ENCODE results near the gene ZCCHC4. TPM values are rescaled to one million over a fixed set of nuclear protein-coding genes. Genes with fewer than 3 reads are reported as not detected.
A peak's percentile ranks its signal among the peaks of the same experiment; 100 is the strongest.

Gene ZCCHC4
- total RNA-seq, 1 donor from 2014 or later = 10.2 TPM

GRCh38 chr4:25402521-25402920 is 89.9 kb downstream of the ZCCHC4 start:
- H3K36me3 Mint-ChIP-seq (ENCODE audit: low read depth, unreplicated experiment) = peaks cover 13% of the 10 kb centered on the region
- Histone ChIP-seq H2AFZ (ENCODE audit: low read depth, low read length) (no peak overlapping the region), H3K4me3 (ENCODE audit: insufficient read depth, low read depth, low read length) (no peak overlapping the region), H3K79me2 (ENCODE audit: insufficient read depth, low read length) (no peaks in the 10 kb centered on the region), H4K20me1 (ENCODE audit: insufficient read depth, low read length) (no peaks in the 10 kb centered on the region), H3K9ac (ENCODE audit: low read length) (no peak overlapping the region), H3K4me2 (ENCODE audit: low read length) (peak overlapping the region; percentile 6), H3K36me3 (ENCODE audit: insufficient read depth, low read length) (peaks cover 4% of the 10 kb centered on the region), H3K9me3 (ENCODE audit: insufficient read depth, low read depth, low read length) (no peaks in the 10 kb centered on the region), H3K27me3 (ENCODE audit: insufficient read depth, low read length) (no peaks in the 10 kb centered on the region), H3K27ac (ENCODE audit: low read depth, low read length) (no peak overlapping the region), H3K4me1 (ENCODE audit: insufficient read depth, low read length) (peaks cover 13% of the 10 kb centered on the region)
- H3K9me3 Mint-ChIP-seq (ENCODE audit: unreplicated experiment) = peaks cover 2% of the 10 kb centered on the region
- FAIRE-seq (no peak), DNase-seq (ENCODE audit: low read depth) (peak; percentile 42)
- TF ChIP-seq, protein P1, sequence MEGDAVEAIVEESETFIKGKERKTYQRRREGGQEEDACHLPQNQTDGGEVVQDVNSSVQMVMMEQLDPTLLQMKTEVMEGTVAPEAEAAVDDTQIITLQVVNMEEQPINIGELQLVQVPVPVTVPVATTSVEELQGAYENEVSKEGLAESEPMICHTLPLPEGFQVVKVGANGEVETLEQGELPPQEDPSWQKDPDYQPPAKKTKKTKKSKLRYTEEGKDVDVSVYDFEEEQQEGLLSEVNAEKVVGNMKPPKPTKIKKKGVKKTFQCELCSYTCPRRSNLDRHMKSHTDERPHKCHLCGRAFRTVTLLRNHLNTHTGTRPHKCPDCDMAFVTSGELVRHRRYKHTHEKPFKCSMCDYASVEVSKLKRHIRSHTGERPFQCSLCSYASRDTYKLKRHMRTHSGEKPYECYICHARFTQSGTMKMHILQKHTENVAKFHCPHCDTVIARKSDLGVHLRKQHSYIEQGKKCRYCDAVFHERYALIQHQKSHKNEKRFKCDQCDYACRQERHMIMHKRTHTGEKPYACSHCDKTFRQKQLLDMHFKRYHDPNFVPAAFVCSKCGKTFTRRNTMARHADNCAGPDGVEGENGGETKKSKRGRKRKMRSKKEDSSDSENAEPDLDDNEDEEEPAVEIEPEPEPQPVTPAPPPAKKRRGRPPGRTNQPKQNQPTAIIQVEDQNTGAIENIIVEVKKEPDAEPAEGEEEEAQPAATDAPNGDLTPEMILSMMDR (IDR thresholded peaks at IDR 0.05; ENCODE audit: insufficient read depth, low read depth, low read length) = no peak
- no peak for TF ChIP-seq EZH2 (IDR thresholded peaks at IDR 0.05; ENCODE audit: insufficient read depth, low read length)
- no peak overlapping the region for H3K4me3 Mint-ChIP-seq (ENCODE audit: unreplicated experiment)
- no peak overlapping the region for H3K27ac Mint-ChIP-seq (ENCODE audit: unreplicated experiment)
- H3K4me1 Mint-ChIP-seq (ENCODE audit: low read depth, unreplicated experiment) = peaks cover 5% of the 10 kb centered on the region
- no peaks in the 10 kb centered on the region for H3K27me3 Mint-ChIP-seq (ENCODE audit: low read depth, unreplicated experiment)

DNA sequence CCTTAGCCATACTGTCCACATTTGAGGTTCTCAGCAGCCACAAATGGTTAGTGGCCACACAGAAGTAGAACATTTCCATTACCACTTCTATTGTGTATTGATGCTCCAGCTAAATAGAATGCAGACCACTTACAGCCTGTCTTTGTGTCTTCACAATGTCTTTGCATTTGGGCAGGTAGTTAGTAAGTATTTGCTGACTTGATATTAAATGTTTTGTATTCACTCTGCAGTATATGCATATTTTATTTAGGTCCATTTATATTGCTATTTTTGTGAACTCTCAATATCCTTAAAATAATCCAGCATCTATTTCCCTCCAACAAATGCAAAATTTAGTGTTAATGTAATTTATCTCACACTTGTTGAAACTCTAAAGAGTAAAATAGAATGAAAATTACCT is 91.1 kb downstream of the ZCCHC4 start:
- H3K36me3 Mint-ChIP-seq (ENCODE audit: low read depth, unreplicated experiment) = peaks cover 6% of the 10 kb centered on the region
- no peak overlapping the region for H3K27ac Mint-ChIP-seq (ENCODE audit: unreplicated experiment)
- Histone ChIP-seq H3K79me2 (ENCODE audit: insufficient read depth, low read length) (no peaks in the 10 kb centered on the region), H4K20me1 (ENCODE audit: insufficient read depth, low read length) (no peaks in the 10 kb centered on the region), H2AFZ (ENCODE audit: low read depth, low read length) (no peak overlapping the region), H3K4me3 (ENCODE audit: insufficient read depth, low read depth, low read length) (no peak overlapping the region), H3K9me3 (ENCODE audit: insufficient read depth, low read depth, low read length) (no peaks in the 10 kb centered on the region), H3K36me3 (ENCODE audit: insufficient read depth, low read length) (peaks cover 4% of the 10 kb centered on the region), H3K9ac (ENCODE audit: low read length) (no peak overlapping the region), H3K27ac (ENCODE audit: low read depth, low read length) (no peak overlapping the region), H3K4me1 (ENCODE audit: insufficient read depth, low read length) (peaks cover 13% of the 10 kb centered on the region), H3K4me2 (ENCODE audit: low read length) (no peak overlapping the region), H3K27me3 (ENCODE audit: insufficient read depth, low read length) (no peaks in the 10 kb centered on the region)
- FAIRE-seq = no peak
- no peak overlapping the region for H3K4me3 Mint-ChIP-seq (ENCODE audit: unreplicated experiment)
- peaks cover 2% of the 10 kb centered on the region for H3K9me3 Mint-ChIP-seq (ENCODE audit: unreplicated experiment)
- no peaks in the 10 kb centered on the region for H3K27me3 Mint-ChIP-seq (ENCODE audit: low read depth, unreplicated experiment)
- DNase-seq (ENCODE audit: low read depth) = no peak
- peaks cover 5% of the 10 kb centered on the region for H3K4me1 Mint-ChIP-seq (ENCODE audit: low read depth, unreplicated experiment)
- TF ChIP-seq, protein P1 (IDR thresholded peaks at IDR 0.05; ENCODE audit: insufficient read depth, low read depth, low read length) = no peak
- TF ChIP-seq EZH2 (IDR thresholded peaks at IDR 0.05; ENCODE audit: insufficient read depth, low read length) = no peak

DNA sequence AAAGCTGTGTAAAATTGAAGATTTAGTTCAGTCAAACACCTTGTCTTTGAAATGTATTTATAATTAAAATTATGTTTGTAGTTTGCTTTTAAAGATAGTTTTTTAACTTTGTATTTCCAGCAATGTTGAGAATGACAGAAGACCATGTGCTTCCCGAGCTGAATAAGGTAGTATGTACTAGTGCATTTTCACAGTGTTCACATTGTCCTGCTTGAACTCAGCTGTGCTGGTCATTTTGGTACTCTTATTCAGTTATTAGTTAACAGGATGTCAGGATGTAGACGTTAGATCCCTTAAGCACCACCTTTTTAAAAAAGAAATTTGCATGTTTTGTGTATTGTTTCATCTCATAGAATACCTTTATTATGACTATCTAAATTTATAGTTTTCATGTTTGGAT is 92.9 kb downstream of the ZCCHC4 start:
- no peaks in the 10 kb centered on the region for H3K9me3 ChIP-seq (ENCODE audit: insufficient read depth, low read depth, low read length)
- peaks cover 3% of the 10 kb centered on the region for H3K4me1 Mint-ChIP-seq (ENCODE audit: low read depth, unreplicated experiment)
- no peak overlapping the region for H3K4me2 ChIP-seq (ENCODE audit: low read length)
- peaks cover 3% of the 10 kb centered on the region for H3K36me3 Mint-ChIP-seq (ENCODE audit: low read depth, unreplicated experiment)
- H3K4me3 Mint-ChIP-seq (ENCODE audit: unreplicated experiment) = no peak overlapping the region
- H3K4me1 ChIP-seq (ENCODE audit: insufficient read depth, low read length) = peaks cover 10% of the 10 kb centered on the region
- peaks cover 17% of the 10 kb centered on the region for H3K36me3 ChIP-seq (ENCODE audit: insufficient read depth, low read length)
- H4K20me1 ChIP-seq (ENCODE audit: insufficient read depth, low read length) = no peaks in the 10 kb centered on the region
- no peaks in the 10 kb centered on the region for H3K27me3 ChIP-seq (ENCODE audit: insufficient read depth, low read length)
- H3K27ac Mint-ChIP-seq (ENCODE audit: unreplicated experiment) = no peak overlapping the region
- TF ChIP-seq, protein P1 (IDR thresholded peaks at IDR 0.05; ENCODE audit: insufficient read depth, low read depth, low read length) = no peak
- TF ChIP-seq EZH2 (IDR thresholded peaks at IDR 0.05; ENCODE audit: insufficient read depth, low read length) = no peak
- DNase-seq (ENCODE audit: low read depth) (no peak), FAIRE-seq (no peak)
- no peak overlapping the region for H3K9ac ChIP-seq (ENCODE audit: low read length)
- H3K27ac ChIP-seq (ENCODE audit: low read depth, low read length) = no peak overlapping the region
- H3K79me2 ChIP-seq (ENCODE audit: insufficient read depth, low read length) = no peaks in the 10 kb centered on the region
- H3K4me3 ChIP-seq (ENCODE audit: insufficient read depth, low read depth, low read length) = no peak overlapping the region
- H3K27me3 Mint-ChIP-seq (ENCODE audit: low read depth, unreplicated experiment) = no peaks in the 10 kb centered on the region
- H3K9me3 Mint-ChIP-seq (ENCODE audit: unreplicated experiment) = no peaks in the 10 kb centered on the region
- H2AFZ ChIP-seq (ENCODE audit: low read depth, low read length) = no peak overlapping the region

Data from astrocyte (in vitro differentiated cells and primary cell).